WTC11 (cell line): ENCODE measurements around the gene AK5. TPM values are rescaled to one million over a fixed set of nuclear protein-coding genes. Genes with fewer than 3 reads are reported as not detected.
A peak's percentile ranks its signal among the peaks of the same experiment; 100 is the strongest.

Source experiments
- ATAC-seq: fragments of 200-7000 bp; cut with Tn5 transposase; 2 replicates; pipeline ENCODE4 v1.10.0; 2021; ENCODE audit warnings: mild to moderate bottlenecking, moderate library complexity
- CTCF ChIA-PET: fragments of 300-600 bp; sonication (Branson Sonifier 250); formaldehyde crosslinking; loops from one replicate; lab custom pipeline; 2021; ENCODE audit warnings: antibody characterized with exemption; lab: Charles Lee
- POLR2A ChIA-PET: fragments of 350-600 bp; sonication (Branson Sonifier 250); formaldehyde crosslinking; loops from one replicate; lab custom pipeline; 2021; ENCODE audit warnings: antibody characterized with exemption; lab: Charles Lee
- DNase-seq: peaks from one replicate; pipeline ENCODE4 v3.0.0; 2021; ENCODE audit warnings: low spot score
- H3K27ac Mint-ChIP-seq: 2 replicates; pipeline ENCODE4 v1.8.0; 2021; ENCODE audit warnings: mixed read lengths
- H3K27me3 Mint-ChIP-seq: 2 replicates; pipeline ENCODE4 v1.8.0; 2021; ENCODE audit warnings: low read depth, mild to moderate bottlenecking, moderate library complexity, mixed read lengths
- H3K36me3 Mint-ChIP-seq: 2 replicates; pipeline ENCODE4 v1.8.0; 2021; ENCODE audit warnings: mixed read lengths
- H3K4me1 Mint-ChIP-seq: 2 replicates; pipeline ENCODE4 v1.8.0; 2022; ENCODE audit warnings: mixed read lengths
- H3K4me3 Mint-ChIP-seq: 2 replicates; pipeline ENCODE4 v1.8.0; 2021; ENCODE audit warnings: mild to moderate bottlenecking, moderate library complexity, mixed read lengths
- H3K9me3 Mint-ChIP-seq: 2 replicates; pipeline ENCODE4 v1.8.0; 2021; ENCODE audit warnings: mixed read lengths
- ARID4B ChIP-seq: sonication (generic); formaldehyde crosslinking; IDR thresholded peaks from 2 replicates; pipeline ENCODE4 v1.8.0; 2023; ENCODE audit warnings: missing genetic modification reagents, mild to moderate bottlenecking, borderline replicate concordance
- ATF1 ChIP-seq: sonication (generic); formaldehyde crosslinking; IDR thresholded peaks from 2 replicates; pipeline ENCODE4 v1.8.1; 2023; ENCODE audit warnings: mild to moderate bottlenecking, moderate library complexity, missing genetic modification reagents
- CREB1 ChIP-seq: sonication (generic); formaldehyde crosslinking; IDR thresholded peaks from 2 replicates; pipeline ENCODE4 v1.8.0; 2023; ENCODE audit warnings: mild to moderate bottlenecking, missing genetic modification reagents
- CTCF ChIP-seq: fragments of 200-600 bp; IDR thresholded peaks from 2 replicates; pipeline ENCODE4 v1.8.0; 2022; ENCODE audit warnings: antibody characterized with exemption
- EMX1 ChIP-seq: fragments of 250-450 bp; sonication (Bioruptor Pico); IDR thresholded peaks from 2 replicates; pipeline ENCODE4 v1.8.0; 2021; ENCODE audit warnings: mild to moderate bottlenecking
- FOXP1 ChIP-seq: sonication (generic); formaldehyde crosslinking; IDR thresholded peaks from 2 replicates; pipeline ENCODE4 v1.8.0; 2022; ENCODE audit warnings: missing genetic modification reagents, mild to moderate bottlenecking, moderate library complexity, borderline replicate concordance
- MAX ChIP-seq: sonication (generic); formaldehyde crosslinking; IDR thresholded peaks from 2 replicates; pipeline ENCODE4 v1.8.0; 2022; ENCODE audit warnings: mild to moderate bottlenecking, missing genetic modification reagents
- MXD4 ChIP-seq: fragments of 250-450 bp; sonication (Bioruptor Pico); IDR thresholded peaks from 2 replicates; pipeline ENCODE4 v1.8.0; 2021; ENCODE audit warnings: mild to moderate bottlenecking, moderate library complexity, borderline replicate concordance
- OVOL2 ChIP-seq: fragments of 250-450 bp; sonication (Bioruptor Pico); IDR thresholded peaks from 2 replicates; pipeline ENCODE4 v1.9.0; 2021; ENCODE audit warnings: mild to moderate bottlenecking, borderline replicate concordance
- PREB ChIP-seq: sonication (generic); formaldehyde crosslinking; IDR thresholded peaks from 2 replicates; pipeline ENCODE4 v1.8.1; 2022; ENCODE audit warnings: mild to moderate bottlenecking, missing genetic modification reagents, moderate library complexity, borderline replicate concordance
- PRRX2 ChIP-seq: fragments of 250-450 bp; sonication (Bioruptor Pico); IDR thresholded peaks from 2 replicates; pipeline ENCODE4 v1.8.0; 2021; ENCODE audit warnings: mild to moderate bottlenecking
- TP53 ChIP-seq: sonication (generic); formaldehyde crosslinking; IDR thresholded peaks from 2 replicates; pipeline ENCODE4 v1.8.1; 2023; ENCODE audit warnings: mild to moderate bottlenecking, missing genetic modification reagents
- ZNF138 ChIP-seq: sonication (generic); formaldehyde crosslinking; conservative IDR thresholded peaks from 2 replicates; pipeline ENCODE4 v1.8.1; 2022; ENCODE audit warnings: mild to moderate bottlenecking, moderate library complexity, missing genetic modification reagents
- ZNF219 ChIP-seq: sonication (generic); formaldehyde crosslinking; IDR thresholded peaks from 2 replicates; pipeline ENCODE4 v1.8.0; 2023; ENCODE audit warnings: missing genetic modification reagents, mild to moderate bottlenecking, borderline replicate concordance
- ZNF232 ChIP-seq: sonication (generic); formaldehyde crosslinking; IDR thresholded peaks from 2 replicates; pipeline ENCODE4 v1.8.0; 2022; ENCODE audit warnings: mild to moderate bottlenecking, missing genetic modification reagents
- ZNF317 ChIP-seq: sonication (generic); formaldehyde crosslinking; IDR thresholded peaks from 2 replicates; pipeline ENCODE4 v1.8.1; 2023; ENCODE audit warnings: low read depth, mild to moderate bottlenecking, moderate library complexity, missing genetic modification reagents, borderline replicate concordance
- ZNF396 ChIP-seq: fragments of 250-450 bp; sonication (Bioruptor Pico); IDR thresholded peaks from 2 replicates; pipeline ENCODE4 v1.8.0; 2021; ENCODE audit warnings: mild to moderate bottlenecking, moderate library complexity, borderline replicate concordance
- total RNA-seq: library from RNA; stranded (reverse); gene quantifications from 3 replicates; pipeline ENCODE4 v1.2.3, GENCODE V29; 2021
- TF ChIP-seq, protein P1 (sequence below): fragments of 250-450 bp; sonication (Bioruptor Pico); IDR thresholded peaks from 2 replicates; pipeline ENCODE4 v1.9.0; 2021; ENCODE audit warnings: mild to moderate bottlenecking, borderline replicate concordance

Gene AK5
- total RNA-seq, 1 experiment from 2014 or later: 3.0 TPM

- Mint-ChIP-seq H3K9me3 (peaks cover 60% of the 10 kb centered on the region), H3K36me3 (peaks cover 10% of the 10 kb centered on the region), H3K27ac (no peak overlapping the region), H3K4me3 (no peak overlapping the region), H3K4me1 (peaks cover 9% of the 10 kb centered on the region; the same call in 1 of the 2 replicates), H3K27me3 (no peaks in the 10 kb centered on the region; the same call in 1 of the 2 replicates)
- ChIA-PET POLR2A (no interaction called here), CTCF (no interaction called here)
- DNase-seq (no peak), ATAC-seq (peak; percentile 59)
- TF ChIP-seq CTCF (no peak), ZNF317 (CRISPR knock-in tag) (no peak), EMX1 (CRISPR knock-in tag) (no peak), FOXP1 (CRISPR knock-in tag) (no peak), ARID4B (CRISPR knock-in tag) (no peak), ZNF138 (CRISPR knock-in tag) (no peak), MAX (CRISPR knock-in tag) (no peak), ATF1 (CRISPR knock-in tag) (no peak), CREB1 (no peak), TP53 (no peak), ZNF219 (no peak), OVOL2 (CRISPR knock-in tag) (no peak), ZNF396 (no peak), PREB (CRISPR knock-in tag) (no peak), PRRX2 (CRISPR knock-in tag) (no peak), ZNF232 (CRISPR knock-in tag) (no peak), MXD4 (CRISPR knock-in tag) (no peak)
- TF ChIP-seq, protein P1, sequence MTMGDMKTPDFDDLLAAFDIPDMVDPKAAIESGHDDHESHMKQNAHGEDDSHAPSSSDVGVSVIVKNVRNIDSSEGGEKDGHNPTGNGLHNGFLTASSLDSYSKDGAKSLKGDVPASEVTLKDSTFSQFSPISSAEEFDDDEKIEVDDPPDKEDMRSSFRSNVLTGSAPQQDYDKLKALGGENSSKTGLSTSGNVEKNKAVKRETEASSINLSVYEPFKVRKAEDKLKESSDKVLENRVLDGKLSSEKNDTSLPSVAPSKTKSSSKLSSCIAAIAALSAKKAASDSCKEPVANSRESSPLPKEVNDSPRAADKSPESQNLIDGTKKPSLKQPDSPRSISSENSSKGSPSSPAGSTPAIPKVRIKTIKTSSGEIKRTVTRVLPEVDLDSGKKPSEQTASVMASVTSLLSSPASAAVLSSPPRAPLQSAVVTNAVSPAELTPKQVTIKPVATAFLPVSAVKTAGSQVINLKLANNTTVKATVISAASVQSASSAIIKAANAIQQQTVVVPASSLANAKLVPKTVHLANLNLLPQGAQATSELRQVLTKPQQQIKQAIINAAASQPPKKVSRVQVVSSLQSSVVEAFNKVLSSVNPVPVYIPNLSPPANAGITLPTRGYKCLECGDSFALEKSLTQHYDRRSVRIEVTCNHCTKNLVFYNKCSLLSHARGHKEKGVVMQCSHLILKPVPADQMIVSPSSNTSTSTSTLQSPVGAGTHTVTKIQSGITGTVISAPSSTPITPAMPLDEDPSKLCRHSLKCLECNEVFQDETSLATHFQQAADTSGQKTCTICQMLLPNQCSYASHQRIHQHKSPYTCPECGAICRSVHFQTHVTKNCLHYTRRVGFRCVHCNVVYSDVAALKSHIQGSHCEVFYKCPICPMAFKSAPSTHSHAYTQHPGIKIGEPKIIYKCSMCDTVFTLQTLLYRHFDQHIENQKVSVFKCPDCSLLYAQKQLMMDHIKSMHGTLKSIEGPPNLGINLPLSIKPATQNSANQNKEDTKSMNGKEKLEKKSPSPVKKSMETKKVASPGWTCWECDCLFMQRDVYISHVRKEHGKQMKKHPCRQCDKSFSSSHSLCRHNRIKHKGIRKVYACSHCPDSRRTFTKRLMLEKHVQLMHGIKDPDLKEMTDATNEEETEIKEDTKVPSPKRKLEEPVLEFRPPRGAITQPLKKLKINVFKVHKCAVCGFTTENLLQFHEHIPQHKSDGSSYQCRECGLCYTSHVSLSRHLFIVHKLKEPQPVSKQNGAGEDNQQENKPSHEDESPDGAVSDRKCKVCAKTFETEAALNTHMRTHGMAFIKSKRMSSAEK: no peak
Observed at GRCh38 chr1:77253211-77253610, 28.6 kb upstream of the AK5 start.
